CD8-positive, alpha-beta memory T cell (primary cell): ENCODE results near the gene ACACB. TPM values are rescaled to one million over a fixed set of nuclear protein-coding genes. Genes with fewer than 3 reads are reported as not detected.
"Not testable (repeated sequence)": the region's sequence is repeated elsewhere in the genome, so short reads cannot be mapped to it uniquely, and the experiment has no call there.

ENCODE experiments used
- CTCF ChIA-PET: fragments of 350-600 bp; sonication (Branson Sonifier 250); formaldehyde crosslinking; loops from one replicate; lab custom pipeline; 2021; ENCODE audit warnings: antibody characterized with exemption; lab: Charles Lee
- POLR2A ChIA-PET: fragments of 350-600 bp; sonication (Branson Sonifier 250); formaldehyde crosslinking; loops from one replicate; lab custom pipeline; 2021; ENCODE audit warnings: antibody characterized with exemption; lab: Charles Lee
- DNase-seq, 5 donors: peaks; one replicate each; pipeline versions ENCODE4 v3.0.0 to v3.0.0-alpha.2; 2020 to 2022; ENCODE audit warnings: mixed read lengths in 1 of 5
- H3K27ac ChIP-seq: one replicate; pipeline ENCODE4 v1.7.0; 2013; ENCODE audit warnings: low read depth, mild to moderate bottlenecking, low read length, moderate library complexity
- H3K27me3 ChIP-seq: 2 replicates; pipeline ENCODE4 v1.7.0; 2013; ENCODE audit warnings: low read length, mild to moderate bottlenecking; ENCODE audit not compliant: insufficient read depth, poor library complexity, severe bottlenecking
- H3K36me3 ChIP-seq: 2 replicates; pipeline ENCODE4 v1.7.0; 2013; ENCODE audit warnings: mild to moderate bottlenecking, low read length, moderate library complexity; ENCODE audit not compliant: insufficient read depth
- H3K4me1 ChIP-seq: 2 replicates; pipeline ENCODE4 v1.7.0; 2013; ENCODE audit warnings: mild to moderate bottlenecking, low read length, moderate library complexity; ENCODE audit not compliant: insufficient read depth
- H3K4me3 ChIP-seq: 2 replicates; pipeline ENCODE4 v1.7.0; 2013; ENCODE audit warnings: mild to moderate bottlenecking, low read length
- H3K9me3 ChIP-seq: 2 replicates; pipeline ENCODE4 v1.7.0; 2013; ENCODE audit warnings: mild to moderate bottlenecking, low read length
- H3K27ac Mint-ChIP-seq, 8 donors: one replicate each; pipeline ENCODE4 v1.8.0; 2020 to 2021; ENCODE audit warnings: mixed read lengths in 8 of 8, mild to moderate bottlenecking in 6 of 8, inconsistent platforms in 3 of 8, moderate library complexity in 3 of 8
- H3K27me3 Mint-ChIP-seq, 2 donors: one replicate each; pipeline ENCODE4 v1.8.0; 2020 to 2021; ENCODE audit warnings: mixed read lengths in 2 of 2, mild to moderate bottlenecking in 1 of 2, moderate library complexity in 1 of 2
- H3K36me3 Mint-ChIP-seq, 3 donors: one replicate each; pipeline ENCODE4 v1.8.0; 2020 to 2021; ENCODE audit warnings: mixed read lengths in 3 of 3, inconsistent platforms in 1 of 3, mild to moderate bottlenecking in 1 of 3
- H3K4me1 Mint-ChIP-seq, 3 donors: one replicate each; pipeline ENCODE4 v1.8.0; 2020 to 2021; ENCODE audit warnings: mixed read lengths in 3 of 3, inconsistent platforms in 1 of 3, mild to moderate bottlenecking in 1 of 3
- H3K4me3 Mint-ChIP-seq, 7 donors: one replicate each; pipeline ENCODE4 v1.8.0; 2020 to 2021; ENCODE audit warnings: mixed read lengths in 7 of 7, mild to moderate bottlenecking in 6 of 7, moderate library complexity in 4 of 7, inconsistent platforms in 2 of 7
- H3K9me3 Mint-ChIP-seq, 5 donors: one replicate each; pipeline ENCODE4 v1.8.0; 2020 to 2022; ENCODE audit warnings: mixed read lengths in 5 of 5, mild to moderate bottlenecking in 3 of 5, moderate library complexity in 2 of 5, inconsistent platforms in 1 of 5
- polyA plus RNA-seq: library from polyadenylated mRNA; unstranded; fragments of 300-500 nt; fragmentation: Illumina TruSeq; gene quantifications from one replicate; pipeline ENCODE4 v1.2.3, GENCODE V29; 2021
- total RNA-seq, 2 experiments: library from RNA; stranded (reverse); gene quantifications; one replicate each; pipeline ENCODE4 v1.2.3, GENCODE V29; 2021

The ACACB gene
- total and polyA plus RNA-seq, 3 experiments from 2014 or later: 1.4 to 7.9 (median 7.8) TPM

DNA sequence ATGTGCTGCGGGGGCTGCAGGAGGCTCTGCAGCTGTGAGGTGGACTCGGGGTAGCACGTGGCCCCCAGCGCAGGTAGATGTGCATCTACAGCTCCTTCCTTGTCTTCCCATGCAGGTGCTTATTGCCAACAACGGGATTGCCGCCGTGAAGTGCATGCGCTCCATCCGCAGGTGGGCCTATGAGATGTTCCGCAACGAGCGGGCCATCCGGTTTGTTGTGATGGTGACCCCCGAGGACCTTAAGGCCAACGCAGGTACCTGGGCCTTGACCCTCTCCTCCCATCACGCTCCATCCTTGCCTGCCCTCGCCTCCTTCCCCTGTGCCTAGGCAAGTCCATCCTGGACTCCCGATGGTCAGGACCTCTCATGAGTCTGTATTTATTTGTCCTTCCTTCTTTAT is 51.4 kb downstream of the ACACB start:
- no peaks in the 10 kb centered on the region for H3K9me3 ChIP-seq
- Mint-ChIP-seq H3K27me3 (no peaks in the 10 kb centered on the region), H3K4me3 (no peak overlapping the region), H3K4me1 (no peaks in the 10 kb centered on the region), H3K27ac (no peak overlapping the region), H3K9me3 (peaks cover 0 to 2% (median 0%) of the 10 kb centered on the region in 5 donors), H3K36me3 (peaks cover 25 to 58% (median 27%) of the 10 kb centered on the region in 3 donors)
- POLR2A ChIA-PET: no interaction called here
- H3K27ac ChIP-seq: no peak overlapping the region
- peaks cover 7% of the 10 kb centered on the region for H3K36me3 ChIP-seq
- no peaks in the 10 kb centered on the region for H3K27me3 ChIP-seq
- no peak for DNase-seq
- no peak overlapping the region for H3K4me3 ChIP-seq
- CTCF ChIA-PET: no interaction called here
- H3K4me1 ChIP-seq: no peaks in the 10 kb centered on the region

DNA sequence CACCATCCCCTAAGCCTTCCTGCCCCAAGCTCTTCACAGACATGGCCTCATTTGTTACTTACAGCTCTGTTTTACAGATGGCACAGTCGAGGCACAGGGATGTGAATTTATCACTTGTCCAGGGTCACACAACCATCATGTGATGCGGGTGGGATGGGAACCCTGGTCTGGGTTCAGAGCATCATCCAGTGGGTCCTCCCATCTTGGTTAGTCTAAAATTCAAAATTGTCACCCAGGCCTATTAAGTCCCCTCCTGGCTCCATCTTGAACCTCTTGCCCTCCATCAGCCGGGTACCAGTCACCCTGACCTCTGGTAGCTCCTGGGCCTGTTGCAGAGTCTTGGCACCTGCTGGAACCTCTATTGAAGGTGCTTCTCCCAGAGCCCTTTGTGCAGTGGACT is 52.9 kb downstream of the ACACB start:
- Mint-ChIP-seq H3K36me3 (peaks cover 24 to 68% (median 32%) of the 10 kb centered on the region in 3 donors), H3K27me3 (no peaks in the 10 kb centered on the region), H3K4me3 (no peak overlapping the region), H3K4me1 (no peaks in the 10 kb centered on the region), H3K27ac (peak overlapping the region in 3 of 8 donors; percentile 5 to 84 (median 22)), H3K9me3 (peaks cover 0 to 2% (median 0%) of the 10 kb centered on the region in 5 donors)
- Histone ChIP-seq H3K9me3 (no peaks in the 10 kb centered on the region), H3K4me3 (no peak overlapping the region), H3K27me3 (no peaks in the 10 kb centered on the region), H3K36me3 (peaks cover 12% of the 10 kb centered on the region), H3K4me1 (no peaks in the 10 kb centered on the region), H3K27ac (no peak overlapping the region)
- CTCF ChIA-PET: no interaction called here
- DNase-seq: no peak
- POLR2A ChIA-PET: no interaction called here

GRCh38 chr12:109169686-109170085 is 53.3 kb downstream of the ACACB start:
- Mint-ChIP-seq H3K36me3 (peaks cover 24 to 69% (median 32%) of the 10 kb centered on the region in 3 donors), H3K4me3 (no peak overlapping the region), H3K27me3 (no peaks in the 10 kb centered on the region), H3K9me3 (peaks cover 0 to 2% (median 0%) of the 10 kb centered on the region in 5 donors), H3K4me1 (no peaks in the 10 kb centered on the region), H3K27ac (peak overlapping the region in 1 of 8 donors; percentile 5)
- Histone ChIP-seq H3K4me3 (no peak overlapping the region), H3K27ac (no peak overlapping the region), H3K36me3 (peaks cover 12% of the 10 kb centered on the region), H3K9me3 (no peaks in the 10 kb centered on the region), H3K4me1 (no peaks in the 10 kb centered on the region), H3K27me3 (no peaks in the 10 kb centered on the region)
- CTCF ChIA-PET: no interaction called here
- POLR2A ChIA-PET: no interaction called here
- DNase-seq: no peak

DNA sequence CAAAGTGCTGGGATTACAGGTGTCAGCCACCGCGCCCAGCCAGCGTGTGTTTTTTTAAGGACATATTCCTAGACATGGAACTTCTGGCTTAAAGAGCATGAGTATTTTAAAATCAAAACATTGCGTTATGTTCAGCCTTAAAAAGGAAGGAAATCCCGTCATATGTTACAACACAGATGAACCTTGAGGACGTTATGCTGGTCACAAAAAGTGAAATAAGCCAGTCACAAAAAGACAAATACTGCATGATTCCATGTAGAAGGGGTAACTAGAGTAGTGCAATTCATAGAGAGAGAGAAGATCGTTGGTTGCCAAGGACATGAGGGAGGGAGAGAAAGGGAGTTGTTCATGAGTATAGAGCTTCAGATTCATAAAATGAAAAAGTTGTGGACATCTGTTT is 53.9 kb downstream of the ACACB start:
- H3K4me3 ChIP-seq: no peak overlapping the region
- no peak for DNase-seq
- Mint-ChIP-seq H3K4me3 (no peak overlapping the region), H3K36me3 (peaks cover 24 to 70% (median 32%) of the 10 kb centered on the region in 3 donors), H3K9me3 (peaks cover 0 to 2% (median 0%) of the 10 kb centered on the region in 5 donors), H3K27me3 (no peaks in the 10 kb centered on the region), H3K27ac (no peak overlapping the region), H3K4me1 (no peaks in the 10 kb centered on the region)
- peaks cover 12% of the 10 kb centered on the region for H3K36me3 ChIP-seq
- POLR2A ChIA-PET: no interaction called here
- no peaks in the 10 kb centered on the region for H3K4me1 ChIP-seq
- no peak overlapping the region for H3K27ac ChIP-seq
- CTCF ChIA-PET: no interaction called here
- H3K27me3 ChIP-seq: no peaks in the 10 kb centered on the region
- H3K9me3 ChIP-seq: no peaks in the 10 kb centered on the region

GRCh38 chr12:109172787-109173186 is 56.4 kb downstream of the ACACB start:
- H3K9me3 ChIP-seq, H3K27me3 ChIP-seq, H3K4me3 Mint-ChIP-seq, CTCF ChIA-PET, H3K4me1 ChIP-seq, H3K27me3 Mint-ChIP-seq, H3K27ac Mint-ChIP-seq, DNase-seq, H3K4me3 ChIP-seq, H3K9me3 Mint-ChIP-seq, H3K27ac ChIP-seq, H3K4me1 Mint-ChIP-seq: not testable (repeated sequence)
- peaks cover 17% of the 10 kb centered on the region for H3K36me3 ChIP-seq
- POLR2A ChIA-PET: interaction anchor here (0.6 kb wide), 1 partner anchor 61 kb away, joined by 4 read pairs; no protein-coding TSS in a partner anchor
- H3K36me3 Mint-ChIP-seq: peaks cover 21 to 68% (median 36%) of the 10 kb centered on the region in 3 donors

GRCh38 chr12:109173443-109174240 is 57.3 kb downstream of the ACACB start:
- H3K4me3 ChIP-seq: no peak overlapping the region
- CTCF ChIA-PET: no interaction called here
- H3K9me3 Mint-ChIP-seq: peaks cover 0 to 2% (median 0%) of the 10 kb centered on the region in 5 donors
- no peak overlapping the region for H3K27ac Mint-ChIP-seq
- no peaks in the 10 kb centered on the region for H3K9me3 ChIP-seq
- H3K4me1 Mint-ChIP-seq: no peaks in the 10 kb centered on the region
- H3K27me3 Mint-ChIP-seq: no peaks in the 10 kb centered on the region
- H3K4me1 ChIP-seq: no peaks in the 10 kb centered on the region
- no peak for DNase-seq
- no peaks in the 10 kb centered on the region for H3K27me3 ChIP-seq
- H3K27ac ChIP-seq: no peak overlapping the region
- H3K36me3 ChIP-seq: peaks cover 18% of the 10 kb centered on the region
- H3K36me3 Mint-ChIP-seq: peaks cover 22 to 69% (median 36%) of the 10 kb centered on the region in 3 donors
- POLR2A ChIA-PET: interaction anchor here (0.6 kb wide), 1 partner anchor 62 kb away, joined by 4 read pairs; no protein-coding TSS in a partner anchor
- H3K4me3 Mint-ChIP-seq: no peak overlapping the region

DNA sequence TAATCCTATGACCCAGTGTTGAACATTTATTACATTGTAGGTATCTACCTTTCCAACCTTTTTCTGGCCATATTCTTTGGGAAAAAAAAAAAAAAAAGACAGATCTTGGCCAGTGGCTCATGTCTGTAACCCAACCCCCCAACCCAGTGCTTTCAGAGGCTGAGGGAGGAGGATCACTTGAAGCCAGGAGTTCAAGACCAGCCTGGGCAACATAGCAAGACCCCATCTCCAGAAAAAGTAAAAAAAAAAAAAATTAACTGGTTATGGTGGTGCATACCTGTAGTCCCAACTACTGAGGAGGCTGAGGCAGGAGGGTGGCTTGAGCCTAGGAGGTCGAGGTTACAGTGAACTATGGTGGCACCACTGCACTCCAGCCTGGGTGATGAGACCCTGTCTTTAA is 58.1 kb downstream of the ACACB start:
- Mint-ChIP-seq H3K4me3 (no peak overlapping the region), H3K4me1 (no peaks in the 10 kb centered on the region), H3K27ac (no peak overlapping the region), H3K36me3 (peaks cover 20 to 71% (median 35%) of the 10 kb centered on the region in 3 donors), H3K27me3 (no peaks in the 10 kb centered on the region), H3K9me3 (peaks cover 0 to 2% (median 0%) of the 10 kb centered on the region in 5 donors)
- DNase-seq: no peak
- no peaks in the 10 kb centered on the region for H3K9me3 ChIP-seq
- no peaks in the 10 kb centered on the region for H3K27me3 ChIP-seq
- H3K36me3 ChIP-seq: peaks cover 18% of the 10 kb centered on the region
- H3K4me3 ChIP-seq: no peak overlapping the region
- ChIA-PET CTCF (no interaction called here), POLR2A (no interaction called here)
- no peaks in the 10 kb centered on the region for H3K4me1 ChIP-seq
- no peak overlapping the region for H3K27ac ChIP-seq

- Histone ChIP-seq H3K4me1 (no peaks in the 10 kb centered on the region), H3K27me3 (no peaks in the 10 kb centered on the region), H3K27ac (no peak overlapping the region), H3K36me3 (peaks cover 6% of the 10 kb centered on the region), H3K9me3 (no peaks in the 10 kb centered on the region), H3K4me3 (no peak overlapping the region)
- H3K27ac Mint-ChIP-seq: peak overlapping the region in 2 of 8 donors; percentile 11 to 25
- H3K4me1 Mint-ChIP-seq: no peaks in the 10 kb centered on the region
- no peaks in the 10 kb centered on the region for H3K9me3 Mint-ChIP-seq
- POLR2A ChIA-PET: no interaction called here
- H3K27me3 Mint-ChIP-seq: no peaks in the 10 kb centered on the region
- H3K36me3 Mint-ChIP-seq: peaks cover 10 to 68% (median 19%) of the 10 kb centered on the region in 3 donors
- CTCF ChIA-PET: no interaction called here
- no peak overlapping the region for H3K4me3 Mint-ChIP-seq
- DNase-seq: no peak
Measured at GRCh38 chr12:109178532-109178931, 62.1 kb downstream of the ACACB start.
